Measurements from ENCODE around the gene ADARB2. TPM values are rescaled to one million over a fixed set of nuclear protein-coding genes. Genes with fewer than 3 reads are reported as not detected.

The ADARB2 gene
- polyA plus RNA-seq, 1 of the 3 experiments (the other 2 are of a cell fraction): not detected

DNA sequence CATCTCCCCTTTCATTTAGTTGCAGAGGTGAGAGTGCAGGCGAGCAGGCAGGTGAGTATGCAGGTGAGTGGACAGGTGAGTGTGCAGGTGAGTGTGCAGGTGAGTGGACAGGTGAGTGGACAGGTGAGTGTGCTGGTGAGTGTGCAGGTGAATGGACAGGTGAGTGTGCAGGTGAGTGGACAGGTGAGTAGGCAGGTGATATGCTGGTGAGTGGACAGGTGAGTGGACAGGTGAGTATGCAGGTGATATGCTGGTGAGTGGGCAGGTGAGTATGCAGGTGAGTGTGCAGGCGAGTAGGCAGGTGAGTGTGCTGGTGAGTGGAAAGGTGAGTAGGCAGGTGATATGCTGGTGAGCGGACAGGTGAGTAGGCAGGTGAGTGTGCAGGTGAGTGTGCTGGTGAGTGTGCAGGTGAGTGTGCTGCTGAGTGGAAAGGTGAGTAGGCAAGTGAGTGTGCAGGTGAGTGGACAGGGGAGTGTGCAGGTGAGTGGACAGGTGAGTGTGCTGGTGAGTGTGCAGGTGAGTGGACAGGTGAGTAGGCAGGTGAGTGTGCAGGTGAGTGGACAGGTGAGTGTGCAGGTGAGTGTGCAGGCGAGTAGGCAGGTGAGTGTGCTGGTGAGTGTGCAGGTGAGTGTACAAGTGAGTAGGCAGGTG, 165.6 kb downstream of the ADARB2 start (continued):
- TF ChIP-seq, protein P1, sequence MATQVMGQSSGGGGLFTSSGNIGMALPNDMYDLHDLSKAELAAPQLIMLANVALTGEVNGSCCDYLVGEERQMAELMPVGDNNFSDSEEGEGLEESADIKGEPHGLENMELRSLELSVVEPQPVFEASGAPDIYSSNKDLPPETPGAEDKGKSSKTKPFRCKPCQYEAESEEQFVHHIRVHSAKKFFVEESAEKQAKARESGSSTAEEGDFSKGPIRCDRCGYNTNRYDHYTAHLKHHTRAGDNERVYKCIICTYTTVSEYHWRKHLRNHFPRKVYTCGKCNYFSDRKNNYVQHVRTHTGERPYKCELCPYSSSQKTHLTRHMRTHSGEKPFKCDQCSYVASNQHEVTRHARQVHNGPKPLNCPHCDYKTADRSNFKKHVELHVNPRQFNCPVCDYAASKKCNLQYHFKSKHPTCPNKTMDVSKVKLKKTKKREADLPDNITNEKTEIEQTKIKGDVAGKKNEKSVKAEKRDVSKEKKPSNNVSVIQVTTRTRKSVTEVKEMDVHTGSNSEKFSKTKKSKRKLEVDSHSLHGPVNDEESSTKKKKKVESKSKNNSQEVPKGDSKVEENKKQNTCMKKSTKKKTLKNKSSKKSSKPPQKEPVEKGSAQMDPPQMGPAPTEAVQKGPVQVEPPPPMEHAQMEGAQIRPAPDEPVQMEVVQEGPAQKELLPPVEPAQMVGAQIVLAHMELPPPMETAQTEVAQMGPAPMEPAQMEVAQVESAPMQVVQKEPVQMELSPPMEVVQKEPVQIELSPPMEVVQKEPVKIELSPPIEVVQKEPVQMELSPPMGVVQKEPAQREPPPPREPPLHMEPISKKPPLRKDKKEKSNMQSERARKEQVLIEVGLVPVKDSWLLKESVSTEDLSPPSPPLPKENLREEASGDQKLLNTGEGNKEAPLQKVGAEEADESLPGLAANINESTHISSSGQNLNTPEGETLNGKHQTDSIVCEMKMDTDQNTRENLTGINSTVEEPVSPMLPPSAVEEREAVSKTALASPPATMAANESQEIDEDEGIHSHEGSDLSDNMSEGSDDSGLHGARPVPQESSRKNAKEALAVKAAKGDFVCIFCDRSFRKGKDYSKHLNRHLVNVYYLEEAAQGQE (IDR thresholded peaks at IDR 0.05; ENCODE audit: low read depth, low read length): no peak
- TF ChIP-seq, protein P2, sequence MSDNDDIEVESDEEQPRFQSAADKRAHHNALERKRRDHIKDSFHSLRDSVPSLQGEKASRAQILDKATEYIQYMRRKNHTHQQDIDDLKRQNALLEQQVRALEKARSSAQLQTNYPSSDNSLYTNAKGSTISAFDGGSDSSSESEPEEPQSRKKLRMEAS (IDR thresholded peaks at IDR 0.05; ENCODE audit: low read depth): no peak
- no peak for TF ChIP-seq GATA2 (CRISPR knock-in tag; IDR thresholded peaks at IDR 0.05)
- no peak for TF ChIP-seq RAD21 (IDR thresholded peaks at IDR 0.05; ENCODE audit: low read length)
- TF ChIP-seq POLR2AphosphoS5 (IDR thresholded peaks at IDR 0.05; ENCODE audit: low read depth, low read length): no peak
- no peak for TF ChIP-seq FOXJ3 (CRISPR knock-in tag; IDR thresholded peaks at IDR 0.05)
- no peak for TF ChIP-seq RFX5 (IDR thresholded peaks at IDR 0.05; ENCODE audit: low read length)
- TF ChIP-seq FOSL2 (IDR thresholded peaks at IDR 0.05; ENCODE audit: borderline replicate concordance, low read depth): no peak
- no peak for TF ChIP-seq YY1 (IDR thresholded peaks at IDR 0.05; ENCODE audit: low read depth)
- TF ChIP-seq CHD2 (IDR thresholded peaks at IDR 0.05; ENCODE audit: low read length, partially characterized antibody): no peak

DNA sequence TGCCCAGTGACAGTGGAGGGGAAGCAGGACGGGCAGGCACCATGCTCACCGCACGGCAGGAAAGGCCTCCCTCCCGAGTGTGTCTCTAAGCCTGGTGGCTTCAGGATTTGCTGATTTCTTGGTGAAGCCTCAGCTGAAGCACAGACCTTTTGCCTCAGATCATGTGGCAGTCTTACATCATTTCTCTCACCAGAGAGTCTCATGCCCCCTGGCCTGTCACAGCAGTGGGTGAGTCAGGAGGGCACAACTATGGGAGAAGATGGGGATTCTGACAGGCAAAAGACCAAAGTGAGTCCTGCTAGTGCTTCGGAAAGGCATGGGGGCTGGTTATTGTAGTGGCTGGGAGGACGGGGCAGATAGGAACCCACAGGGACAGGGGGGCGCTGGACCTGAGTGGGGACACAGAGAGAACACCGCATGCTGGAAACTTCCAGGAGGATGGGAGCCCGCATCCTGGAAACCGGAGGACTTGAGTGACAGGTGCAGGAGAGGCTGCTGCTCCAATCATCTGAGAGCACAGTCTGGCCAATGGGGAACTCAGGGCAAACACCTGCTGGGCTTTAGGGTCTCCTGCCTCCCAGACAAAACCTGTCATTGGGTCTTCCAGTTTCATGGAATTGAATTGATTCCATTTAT, 166.8 kb downstream of the ADARB2 start:
- no peaks in the 10 kb centered on the region for H3K36me3 ChIP-seq (replicated peaks in 1 of 2; ENCODE audit: control insufficient read depth in 1 of 2, insufficient read depth in 2 of 2, low read length in 1 of 2)
- no peaks in the 10 kb centered on the region for H3K27me3 ChIP-seq (ENCODE audit: insufficient read depth)
- ChIA-PET POLR2A (no interaction called here), CTCF (no interaction called here)
- no peaks in the 10 kb centered on the region for H3F3A ChIP-seq (replicated peaks; ENCODE audit: insufficient read depth)
- 46% methylated on average over 10 of the region's 10 CpGs for WGBS (ENCODE audit: low lambda C conversion rate)
- H3K79me2 ChIP-seq (ENCODE audit: insufficient read depth): no peaks in the 10 kb centered on the region
- H3K4me3 ChIP-seq (ENCODE audit: low read depth in 2 of 2, low read length in 1 of 2): no peak overlapping the region
- H3K9ac ChIP-seq: no peak overlapping the region
- no peak overlapping the region for H3K27ac ChIP-seq (ENCODE audit: low read depth in 2 of 2, low read length in 1 of 2)
- no peak overlapping the region for H3K4me2 ChIP-seq
- no peaks in the 10 kb centered on the region for H3K9me2 ChIP-seq
- TF ChIP-seq, protein P2 (IDR thresholded peaks at IDR 0.05; ENCODE audit: low read depth): no peak
- TF ChIP-seq EZH2phosphoT487 (IDR thresholded peaks at IDR 0.05; ENCODE audit: borderline replicate concordance, low read depth): no peak
- TF ChIP-seq, protein P3, sequence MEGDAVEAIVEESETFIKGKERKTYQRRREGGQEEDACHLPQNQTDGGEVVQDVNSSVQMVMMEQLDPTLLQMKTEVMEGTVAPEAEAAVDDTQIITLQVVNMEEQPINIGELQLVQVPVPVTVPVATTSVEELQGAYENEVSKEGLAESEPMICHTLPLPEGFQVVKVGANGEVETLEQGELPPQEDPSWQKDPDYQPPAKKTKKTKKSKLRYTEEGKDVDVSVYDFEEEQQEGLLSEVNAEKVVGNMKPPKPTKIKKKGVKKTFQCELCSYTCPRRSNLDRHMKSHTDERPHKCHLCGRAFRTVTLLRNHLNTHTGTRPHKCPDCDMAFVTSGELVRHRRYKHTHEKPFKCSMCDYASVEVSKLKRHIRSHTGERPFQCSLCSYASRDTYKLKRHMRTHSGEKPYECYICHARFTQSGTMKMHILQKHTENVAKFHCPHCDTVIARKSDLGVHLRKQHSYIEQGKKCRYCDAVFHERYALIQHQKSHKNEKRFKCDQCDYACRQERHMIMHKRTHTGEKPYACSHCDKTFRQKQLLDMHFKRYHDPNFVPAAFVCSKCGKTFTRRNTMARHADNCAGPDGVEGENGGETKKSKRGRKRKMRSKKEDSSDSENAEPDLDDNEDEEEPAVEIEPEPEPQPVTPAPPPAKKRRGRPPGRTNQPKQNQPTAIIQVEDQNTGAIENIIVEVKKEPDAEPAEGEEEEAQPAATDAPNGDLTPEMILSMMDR (IDR thresholded peaks at IDR 0.05): no peak
- no peak for TF ChIP-seq FOXM1 (IDR thresholded peaks at IDR 0.05; ENCODE audit: low read depth)
- TF ChIP-seq NRF1 (IDR thresholded peaks at IDR 0.05; ENCODE audit: low read depth, low read length): no peak
- TF ChIP-seq FOSL2 (IDR thresholded peaks at IDR 0.05; ENCODE audit: borderline replicate concordance, low read depth): no peak
- no peak overlapping the region for H2AFZ ChIP-seq (ENCODE audit: low read depth)
- H4K20me1 ChIP-seq (ENCODE audit: insufficient read depth): no peaks in the 10 kb centered on the region
- no peak for DNase-seq
- peaks cover 0 to 2% of the 10 kb centered on the region in 2 experiments; a peak in 1 of 4 replicates for H3K4me1 ChIP-seq (ENCODE audit: control insufficient read depth in 1 of 2, insufficient read depth in 2 of 2, low read depth in 1 of 2, low read length in 1 of 2)
- H3K9me3 ChIP-seq: no peaks in the 10 kb centered on the region
